GM18508 (cell line): Measurements from ENCODE around the gene C1orf122.
"Not testable (repeated sequence)": the region's sequence is repeated elsewhere in the genome, so short reads cannot be mapped to it uniquely, and the experiment has no call there.

Experiments used
- ATAC-seq: cut with Tn5 transposase; IDR thresholded peaks from one replicate; pipeline ENCODE4 v1.9.1; 2021; ENCODE audit warnings: moderate number of reproducible peaks; ENCODE audit not compliant: insufficient read depth, unreplicated experiment

The C1orf122 gene

DNA sequence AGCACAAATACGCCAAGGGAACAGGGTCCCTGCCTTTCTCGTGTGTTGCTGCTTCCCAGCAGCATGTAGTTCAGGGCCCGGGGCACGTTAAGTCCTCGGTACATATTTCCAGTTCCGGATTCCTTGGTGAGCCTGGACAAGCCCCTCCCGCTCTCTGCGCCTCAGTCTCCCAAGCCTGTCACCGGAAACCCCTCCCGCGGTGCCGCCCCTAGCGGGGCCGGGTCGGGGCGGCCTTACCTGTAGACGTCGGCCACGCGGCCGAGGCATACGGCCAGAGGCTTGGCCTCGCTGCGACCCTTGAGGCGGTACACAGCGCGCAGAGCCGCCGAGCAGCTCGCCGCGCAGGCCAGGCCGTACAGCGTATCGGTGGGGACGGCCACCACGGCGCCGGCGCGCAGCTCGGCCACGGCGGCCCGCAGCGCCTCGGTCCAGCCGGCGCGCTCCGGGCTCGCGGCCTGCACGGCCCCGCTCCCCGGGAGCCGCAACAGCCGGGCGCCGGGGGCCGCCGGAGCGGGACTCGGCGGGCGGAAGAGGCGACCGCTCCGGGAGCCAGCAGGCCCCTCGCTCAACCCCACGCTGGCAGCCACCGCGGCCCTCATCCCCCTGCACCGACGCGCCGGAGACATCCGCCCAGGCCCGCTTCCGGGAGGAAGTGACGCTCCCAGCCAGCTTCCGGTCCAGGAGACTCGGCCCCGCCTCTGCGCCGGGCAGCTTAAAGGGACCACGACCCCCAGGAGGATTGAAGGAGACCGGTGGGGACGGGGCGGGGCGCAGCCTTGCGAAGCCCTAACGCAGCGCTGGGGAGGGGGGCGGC lies at the start of gene C1orf122, which contains the start of gene YRDC:
Gene C1orf122 (plus strand): TSS at position 236 of the 814 bp plus-strand sequence. CDS start 615 bp downstream, outside the sequence.
Gene YRDC (minus strand): TSS at position 654 of the 814 bp plus-strand sequence. CDS start 28 bp downstream, at position 626.
- ATAC-seq = no peak

DNA sequence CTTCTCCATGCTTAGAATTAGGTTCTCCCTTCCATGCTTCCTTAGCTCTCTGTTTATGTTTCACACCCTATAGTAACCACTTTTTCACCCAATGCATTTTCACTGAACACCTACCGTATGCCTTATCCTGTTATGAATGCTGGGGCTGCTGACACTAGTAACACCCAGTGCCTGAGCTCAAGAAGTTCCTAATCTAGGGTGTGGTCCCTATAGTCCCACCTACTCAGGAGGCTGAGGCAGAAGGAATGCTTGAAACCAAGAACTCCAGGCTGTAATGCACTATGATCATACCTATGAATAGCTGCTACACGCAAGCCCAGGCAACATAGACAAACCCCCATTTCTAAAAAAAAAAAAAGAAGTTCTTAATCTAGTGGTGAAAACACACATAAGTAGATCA lies 48.1 kb upstream of the C1orf122 start:
- no peak for ATAC-seq

DNA sequence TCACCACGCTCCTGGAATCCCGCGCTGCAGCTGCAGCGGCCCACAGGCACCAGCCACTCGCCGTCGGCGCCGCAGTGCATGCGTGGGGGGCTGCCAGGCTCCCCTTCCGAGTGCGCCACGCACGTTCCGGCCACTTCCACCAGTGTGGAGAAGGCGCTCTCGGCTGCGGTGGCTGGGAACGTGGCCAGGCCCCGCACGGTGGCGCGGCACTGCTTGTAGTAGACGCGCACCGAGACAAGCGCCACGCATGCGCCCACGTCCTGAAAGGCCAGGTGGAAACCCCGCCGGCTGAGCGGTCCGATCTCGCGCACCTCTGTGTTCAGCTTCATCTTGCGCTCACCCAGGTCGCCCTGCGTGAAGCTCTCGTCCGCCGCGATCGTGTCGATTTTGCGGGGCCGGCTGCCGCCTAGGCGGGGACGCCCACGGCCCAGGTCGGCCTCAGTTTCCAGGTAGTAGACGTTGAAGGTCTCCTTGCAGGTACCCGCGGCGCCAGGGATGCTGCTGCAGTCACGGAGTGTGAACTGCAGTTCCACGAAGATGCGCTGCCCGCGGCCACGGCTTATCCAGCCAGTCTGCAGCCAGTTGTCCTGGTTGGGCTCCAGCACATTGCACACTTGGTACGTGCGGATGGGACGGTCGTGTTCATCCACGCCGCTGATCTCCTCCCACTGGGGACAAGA lies 46.0 kb upstream of the C1orf122 start:
- ATAC-seq = no peak

DNA sequence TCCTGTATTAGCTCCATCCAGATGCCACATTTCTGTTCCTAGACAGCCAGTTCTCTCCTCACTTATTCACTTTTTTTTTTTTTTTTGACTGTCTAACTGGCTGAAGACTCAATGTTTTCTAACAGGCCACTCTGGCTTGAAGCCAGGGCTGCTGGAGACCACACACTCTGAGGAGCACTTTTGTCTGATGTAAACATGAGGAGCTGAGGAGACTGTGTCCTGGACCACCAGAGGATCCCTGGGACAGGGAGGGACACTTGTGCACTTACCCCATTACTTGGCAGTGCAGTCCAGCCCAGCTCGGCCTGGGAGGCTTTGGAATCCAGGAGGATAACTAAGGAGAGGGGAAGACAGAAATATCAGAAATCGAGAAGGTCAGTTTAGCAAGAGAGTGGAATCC lies 45.1 kb upstream of the C1orf122 start:
- ATAC-seq = no peak

DNA sequence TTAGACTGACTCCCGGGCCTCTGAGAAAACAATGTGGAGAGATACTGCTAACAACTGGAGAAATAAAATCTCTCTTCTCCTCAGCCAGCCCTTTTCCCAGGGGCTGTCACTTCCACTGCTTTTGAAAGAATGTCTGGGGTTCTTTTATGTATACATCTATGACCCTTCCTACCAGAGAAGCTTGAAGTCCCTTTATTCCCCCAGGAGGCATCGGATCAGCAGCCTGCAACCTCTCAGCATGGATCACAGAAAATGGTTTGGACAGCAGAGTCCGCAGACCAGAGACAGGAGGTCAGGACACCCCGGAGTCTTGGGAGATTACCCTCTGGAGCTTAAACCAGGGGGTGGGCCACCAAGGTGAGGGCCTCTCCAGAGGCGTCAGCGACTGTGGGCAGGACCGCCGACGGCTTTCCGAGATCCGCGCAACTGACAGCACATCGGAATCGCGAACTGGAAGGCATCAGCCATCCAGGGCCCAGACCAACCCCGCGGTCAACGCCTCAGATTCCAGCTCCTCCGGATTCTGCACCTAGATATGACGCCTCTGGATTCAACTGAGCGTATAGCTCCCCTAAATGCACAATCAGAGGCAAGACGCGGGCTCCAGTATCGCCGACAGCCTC lies 43.7 kb upstream of the C1orf122 start:
- ATAC-seq = no peak

DNA sequence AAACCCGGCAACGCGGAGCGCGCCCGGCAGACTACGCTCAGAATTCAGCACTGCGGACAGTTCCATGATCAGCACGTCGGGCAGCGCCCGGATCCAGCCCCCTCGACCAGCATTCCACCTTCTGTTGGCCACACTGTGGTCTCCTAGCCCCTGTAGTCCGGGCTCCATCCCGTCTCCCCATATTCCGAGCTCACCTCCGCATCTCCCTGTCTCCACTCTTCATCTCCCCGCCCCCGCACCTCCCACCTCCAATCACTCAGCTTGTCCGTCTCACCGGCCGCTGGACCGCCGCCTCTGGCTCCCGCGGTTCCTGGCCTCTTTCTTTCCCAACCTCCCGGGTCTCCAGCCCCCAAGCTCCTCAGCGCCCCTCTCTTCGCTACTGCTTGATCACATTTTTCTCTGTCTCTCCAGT lies 43.2 kb upstream of the C1orf122 start:
- no peak for ATAC-seq

DNA sequence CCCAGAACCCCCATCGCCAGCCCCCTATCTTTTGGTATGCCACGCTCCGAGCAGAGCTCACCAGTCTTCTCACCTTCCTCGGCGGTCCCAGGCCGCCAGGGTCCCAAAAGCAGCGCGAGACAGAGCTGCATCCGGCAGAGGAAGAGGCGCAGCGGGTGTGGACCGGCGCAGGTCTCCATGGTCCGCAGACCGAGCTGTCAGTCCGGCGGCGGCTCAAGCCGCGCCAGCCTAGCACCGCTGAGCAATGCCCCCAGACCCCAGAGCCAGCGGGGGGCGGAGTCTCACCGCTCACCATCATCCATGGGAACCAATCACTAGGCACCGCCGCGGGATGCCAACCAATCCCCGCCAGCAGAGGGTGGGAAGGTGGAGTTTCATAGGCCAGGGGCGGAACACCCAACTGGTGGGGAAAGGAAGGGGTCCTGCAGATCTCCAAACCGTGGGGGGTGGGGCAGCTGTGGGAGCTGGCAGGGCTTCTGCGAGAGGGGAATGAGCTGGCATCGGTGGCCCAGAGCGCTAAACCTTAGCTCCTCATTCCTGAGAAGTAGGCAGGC lies 42.6 kb upstream of the C1orf122 start, which contains the start of gene EPHA10:
Gene EPHA10 (minus strand): TSS at position 233 of the 554 bp plus-strand sequence. CDS start 54 bp downstream, at position 179.
- ATAC-seq = no peak

DNA sequence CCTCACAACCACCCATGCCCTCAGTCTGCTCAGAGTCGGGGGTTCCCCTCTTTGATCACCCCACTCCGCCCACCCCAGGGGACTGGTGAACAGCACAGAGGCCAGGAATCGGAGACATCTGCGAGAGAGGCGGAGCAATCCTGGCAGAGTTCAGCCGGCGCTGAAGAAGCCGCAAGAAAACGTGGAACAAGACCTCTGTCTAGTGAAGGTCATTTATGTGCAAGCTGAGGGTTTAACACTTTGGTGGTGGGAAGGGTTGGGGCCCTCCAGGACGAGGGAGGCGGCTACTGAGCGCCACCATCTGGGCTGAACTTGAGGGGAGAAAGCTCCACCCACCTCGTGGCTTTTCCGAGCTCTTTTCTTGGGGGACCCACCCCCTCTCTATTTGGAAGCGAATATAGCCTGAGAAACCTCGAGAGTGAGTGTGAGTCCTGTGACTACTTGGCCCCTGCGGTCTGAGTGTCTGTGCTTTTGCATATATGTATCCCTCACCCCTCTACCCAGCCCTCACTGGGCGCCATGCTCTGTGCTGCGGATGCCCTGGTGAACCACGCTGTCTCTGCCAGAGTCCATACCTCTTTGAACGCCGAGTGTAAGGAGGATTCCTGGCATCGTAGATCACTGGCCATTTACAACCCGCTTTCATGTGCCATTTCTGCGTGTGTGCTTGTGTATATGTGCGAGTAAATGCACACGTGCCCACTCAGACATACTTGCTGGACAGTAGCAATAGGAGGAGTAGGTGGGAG lies 41.5 kb upstream of the C1orf122 start:
- no peak for ATAC-seq

DNA sequence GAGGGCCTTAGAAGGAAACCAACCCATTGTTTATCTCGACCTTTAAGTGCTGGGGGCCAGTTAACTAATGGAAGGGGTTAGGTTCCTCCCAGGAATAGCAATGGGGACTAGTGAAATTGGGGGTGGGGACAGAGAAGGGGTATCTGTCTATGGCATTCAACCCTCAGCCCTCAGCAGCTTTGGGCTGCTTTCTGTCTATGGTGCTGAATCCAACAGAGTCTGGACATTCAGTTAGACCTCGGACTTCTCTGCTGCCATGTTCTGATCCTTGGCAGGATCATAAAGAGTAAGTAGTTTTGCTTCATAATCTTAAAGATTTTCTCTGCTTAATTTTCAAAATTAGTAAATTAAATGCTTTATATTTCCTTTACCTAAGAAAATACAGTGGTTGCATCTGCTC lies 40.1 kb upstream of the C1orf122 start:
- ATAC-seq = no peak

DNA sequence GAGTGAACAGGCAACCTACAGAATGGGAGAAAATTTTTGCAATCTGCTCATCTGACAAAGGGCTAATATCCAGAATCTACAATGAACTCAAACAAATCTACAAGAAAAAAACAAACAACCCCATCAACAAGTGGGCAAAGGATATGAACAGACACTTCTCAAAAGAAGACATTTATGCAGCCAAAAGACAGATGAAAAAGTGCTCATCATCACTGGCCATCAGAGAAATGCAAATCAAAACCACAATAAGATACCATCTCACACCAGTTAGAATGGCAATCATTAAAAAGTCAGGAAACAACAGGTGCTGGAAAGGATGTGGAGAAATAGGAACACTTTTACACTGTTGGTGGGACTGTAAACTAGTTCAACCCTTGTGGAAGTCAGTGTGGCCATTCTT lies 36.1 kb upstream of the C1orf122 start:
- not testable (repeated sequence) for ATAC-seq

DNA sequence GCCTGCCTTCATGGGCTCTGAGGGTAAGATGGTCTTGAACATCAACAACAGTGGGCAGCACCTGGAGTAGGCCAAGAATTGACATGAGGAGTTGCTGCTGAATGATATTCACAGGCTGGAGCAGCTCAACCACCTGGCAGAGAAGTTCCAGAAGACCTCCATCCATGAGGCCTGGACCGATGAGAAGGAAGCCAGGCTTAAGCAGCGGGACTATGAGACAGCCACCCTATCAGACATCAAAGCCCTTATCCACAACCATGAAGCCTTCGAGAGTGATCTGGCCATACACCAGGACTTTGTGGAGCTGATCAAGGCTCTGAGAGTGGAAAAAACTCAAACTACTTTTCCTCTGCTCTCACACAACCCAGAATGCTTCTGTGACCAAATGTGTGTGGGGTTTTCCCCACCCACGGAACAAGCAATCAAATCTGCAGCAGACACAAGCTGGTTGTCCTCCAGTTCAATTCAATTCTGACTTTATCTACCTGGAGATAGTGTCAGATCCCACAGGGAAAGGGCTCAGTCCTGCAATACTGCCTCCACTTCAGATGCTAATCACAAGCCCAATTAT lies 30.6 kb upstream of the C1orf122 start:
- no peak for ATAC-seq

DNA sequence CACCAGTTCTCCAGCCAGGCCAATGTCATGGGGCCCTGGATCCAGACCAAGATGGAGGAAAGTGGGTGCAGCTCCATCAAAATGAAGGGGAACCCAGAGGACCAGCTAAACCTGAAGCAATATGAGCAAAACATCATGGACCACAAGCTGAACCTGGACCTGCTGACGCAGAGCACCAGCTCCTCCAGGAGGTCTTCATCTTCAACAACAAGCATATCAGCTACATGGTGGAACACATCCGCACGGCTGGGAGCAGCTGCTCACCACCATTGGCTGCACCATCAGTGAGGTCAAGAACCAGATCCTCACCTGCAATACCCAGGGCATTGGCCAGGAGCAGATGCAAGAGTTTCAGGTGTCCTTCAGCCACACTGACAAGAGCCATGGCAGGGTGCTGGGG lies 28.9 kb upstream of the C1orf122 start:
- ATAC-seq = no peak

DNA sequence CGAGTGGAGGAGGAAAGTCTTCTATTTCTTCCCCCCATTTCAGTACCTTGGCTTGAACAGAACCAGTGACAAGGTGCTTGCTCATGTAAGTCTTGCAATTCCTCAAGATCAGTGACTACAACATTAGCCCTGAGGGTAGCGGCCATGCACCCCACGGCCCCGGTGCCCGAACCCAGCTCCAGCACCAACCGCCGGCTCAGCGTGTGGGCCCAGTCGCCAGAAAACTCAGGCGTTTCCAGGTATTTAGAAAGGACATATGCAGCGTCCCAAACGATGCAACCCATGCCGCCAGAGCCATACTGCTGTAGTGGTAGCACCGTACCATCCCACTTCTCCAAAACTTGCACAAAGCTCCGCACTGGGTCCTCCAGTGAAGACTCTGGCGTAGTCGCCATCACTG lies 25.1 kb upstream of the C1orf122 start:
- no peak for ATAC-seq

DNA sequence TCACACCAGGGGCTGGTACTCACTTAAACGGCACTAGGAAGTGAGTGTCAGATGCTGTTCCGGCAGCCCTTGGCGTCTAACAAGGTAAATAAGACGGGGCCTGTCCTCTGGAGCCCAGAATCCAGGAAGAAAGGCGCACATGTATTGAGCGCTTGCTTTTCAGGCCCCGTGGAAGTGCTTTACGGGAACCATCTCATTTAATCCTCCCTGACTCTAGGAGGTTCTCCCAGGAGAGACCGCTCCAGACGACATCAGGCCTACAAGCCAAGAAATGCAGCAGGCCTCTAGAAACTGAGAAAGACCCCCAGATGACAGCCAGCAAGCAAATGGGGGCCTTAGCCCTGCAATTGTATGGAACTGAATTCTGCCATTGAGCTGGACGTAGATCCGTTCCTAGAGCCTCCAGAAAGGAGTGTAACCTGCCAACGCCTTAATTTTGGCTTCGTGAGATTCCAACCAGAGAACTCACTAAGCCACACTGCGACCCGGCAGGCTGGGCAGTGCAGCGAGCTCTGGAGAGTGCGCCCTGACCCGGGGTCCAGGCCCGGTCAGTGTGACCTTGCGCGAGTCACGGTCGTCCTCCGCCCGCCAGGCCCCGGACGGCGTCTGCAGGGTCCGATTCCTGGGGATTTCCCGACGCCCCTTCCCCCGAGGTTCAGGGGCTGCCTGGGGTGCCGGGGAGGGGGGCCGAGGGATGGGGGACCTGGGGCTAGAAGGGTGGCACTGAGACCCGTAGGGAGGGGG lies 14.5 kb upstream of the C1orf122 start:
- no peak for ATAC-seq

DNA sequence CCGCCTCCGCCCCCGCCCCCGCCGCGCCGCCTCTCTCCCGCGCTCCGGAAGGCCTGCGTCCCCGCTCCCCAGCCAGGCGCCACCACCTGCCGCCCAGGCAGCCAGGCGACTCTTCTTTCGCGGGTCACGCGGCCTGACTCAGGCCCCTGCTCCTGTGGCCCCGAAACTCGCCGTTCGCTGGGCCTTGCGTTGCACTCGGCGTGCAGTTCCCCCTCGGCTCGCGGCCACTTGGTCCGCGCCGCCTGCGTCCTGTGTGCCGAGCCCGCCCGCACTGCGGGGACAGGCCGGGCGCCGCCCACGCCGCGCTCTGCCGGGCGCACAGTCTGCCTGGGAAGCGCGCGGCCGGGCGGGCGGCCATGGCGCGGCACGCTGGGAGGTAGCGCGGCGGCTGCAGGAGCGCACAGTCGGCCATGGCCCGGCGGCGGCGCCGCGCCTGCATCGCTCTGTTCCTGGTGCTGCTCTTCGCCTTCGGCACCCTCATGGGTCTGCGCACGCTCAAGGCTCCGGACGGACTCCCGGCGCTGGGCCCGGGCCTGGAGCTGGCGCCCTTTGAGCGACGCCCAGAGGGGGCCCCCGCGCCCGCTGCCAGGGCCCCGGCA lies 13.7 kb upstream of the C1orf122 start, which contains the start of gene MANEAL:
Gene MANEAL (plus strand): TSS at position 75 of the 599 bp plus-strand sequence. CDS start 336 bp downstream, at position 411.
- ATAC-seq = no peak

DNA sequence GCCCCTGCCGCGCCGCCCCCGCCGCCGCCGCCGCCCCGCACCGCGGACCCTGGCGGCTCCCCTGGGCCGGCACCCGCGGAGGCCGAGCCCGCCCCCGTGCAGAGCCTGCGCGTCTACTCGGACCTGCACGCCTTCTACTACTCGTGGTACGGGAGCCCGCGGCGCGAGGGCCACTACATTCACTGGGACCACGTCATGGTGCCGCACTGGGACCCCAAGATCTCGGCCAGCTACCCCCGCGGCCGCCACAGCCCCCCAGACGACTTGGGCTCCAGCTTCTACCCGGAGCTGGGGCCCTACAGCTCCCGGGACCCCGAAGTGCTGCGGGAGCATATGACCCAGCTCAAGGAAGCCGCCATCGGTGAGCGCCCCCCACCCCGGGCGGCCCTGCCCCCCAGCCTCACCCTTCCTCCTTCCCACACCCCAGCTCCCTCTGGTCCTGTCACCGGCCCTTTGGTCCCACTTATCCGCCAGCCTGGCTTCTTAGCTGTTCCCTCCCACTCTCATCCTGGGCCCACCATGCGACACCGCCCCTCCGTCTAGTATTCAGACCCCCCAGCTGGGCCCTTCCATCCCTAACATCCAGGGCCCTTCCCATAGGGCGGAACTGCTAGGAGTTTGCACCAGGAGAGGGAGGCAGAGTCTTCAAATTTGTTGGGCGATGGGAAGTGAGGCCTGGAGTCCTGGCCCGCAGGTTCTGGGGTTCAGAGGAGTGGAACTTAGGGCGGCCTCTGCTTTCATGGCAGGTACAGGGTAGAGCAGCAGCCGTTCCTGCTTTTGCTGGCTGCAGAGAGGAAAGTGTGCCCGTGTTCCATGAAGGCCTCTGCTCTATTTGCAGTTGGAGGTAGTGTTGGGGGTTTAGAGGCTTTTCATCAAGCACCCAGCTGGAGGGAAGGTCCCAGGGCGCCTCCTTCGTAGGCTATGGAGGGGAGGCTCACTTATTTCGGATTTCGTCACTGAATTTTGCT lies 12.9 kb upstream of the C1orf122 start:
- ATAC-seq = no peak

DNA sequence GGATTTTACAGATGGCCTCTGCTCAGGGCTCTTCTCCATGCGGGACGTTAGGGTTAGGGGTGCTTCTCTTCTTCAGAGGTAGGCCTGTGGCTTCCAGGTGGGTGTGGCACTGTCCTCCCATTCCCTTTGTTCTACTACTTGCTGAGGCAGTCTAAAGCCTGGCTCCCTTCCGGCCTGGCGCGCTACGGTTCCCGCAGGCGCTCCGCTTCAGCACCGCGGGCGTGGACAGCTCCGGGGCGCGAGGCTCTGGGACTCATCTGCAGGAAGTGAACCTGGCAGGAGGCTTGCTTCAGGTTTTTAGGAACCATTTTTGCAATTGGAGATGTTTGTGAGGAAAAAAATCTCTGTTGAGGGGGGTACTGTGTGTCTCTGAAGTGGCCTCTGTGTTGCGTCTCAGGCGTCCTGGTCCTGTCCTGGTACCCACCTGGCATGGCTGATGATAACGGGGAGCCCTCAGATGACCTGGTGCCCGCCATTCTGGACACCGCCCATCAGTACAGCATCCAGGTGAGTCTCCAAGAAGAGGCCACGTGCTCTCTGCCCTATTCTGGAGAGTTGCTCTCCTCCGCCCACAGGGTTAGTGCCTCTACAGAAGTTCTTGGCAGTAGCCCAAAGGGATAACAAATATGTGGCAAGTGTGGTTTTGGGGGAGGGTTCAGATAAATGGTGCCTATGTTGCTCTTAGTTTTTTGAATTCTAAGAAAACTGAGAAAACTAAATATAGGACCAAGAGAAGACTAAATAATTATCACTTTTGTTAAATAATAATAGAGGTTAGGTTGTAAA lies 12.1 kb upstream of the C1orf122 start:
- ATAC-seq = no peak
